Gastroesophageal sphincter (tissue), 4 donors: ENCODE results near the gene IQGAP2. TPM values are rescaled to one million over a fixed set of nuclear protein-coding genes. Genes with fewer than 3 reads are reported as not detected.
"Not testable (repeated sequence)": the region's sequence is repeated elsewhere in the genome, so short reads cannot be mapped to it uniquely, and the experiment has no call there.

Experiments
- ATAC-seq: fragments of 150-250 bp; one replicate; pipeline ENCODE4 v1.9.1; 2016; ENCODE audit warnings: mild to moderate bottlenecking, moderate library complexity
- H3K27ac ChIP-seq, 4 donors: fragments of 200-600 bp; sonication (generic) in 3 of 4; 1 replicate in 3 of 4; 2 replicates in 1 of 4; pipeline ENCODE4 v1.5.1; 2016 to 2019
- H3K27me3 ChIP-seq: fragments of 200-600 bp; sonication (generic); one replicate; pipeline ENCODE4 v1.5.1; 2019
- H3K36me3 ChIP-seq, 2 donors: fragments of 200-600 bp; sonication (generic); one replicate each; pipeline ENCODE4 v1.5.1; 2019; ENCODE audit warnings: control low read depth in 1 of 2
- H3K4me1 ChIP-seq, 3 donors: fragments of 200-600 bp; sonication (generic); 1 replicate in 2 of 3; 2 replicates in 1 of 3; pipeline ENCODE4 v1.5.1; 2016 to 2019; ENCODE audit warnings: control low read depth in 2 of 3
- H3K4me3 ChIP-seq, 2 donors: fragments of 200-600 bp; sonication (generic); one replicate each; pipeline ENCODE4 v1.5.1; 2019; ENCODE audit warnings: mild to moderate bottlenecking in 1 of 2, moderate library complexity in 1 of 2
- H3K9me3 ChIP-seq, 3 donors: fragments of 200-600 bp; sonication (generic); one replicate each; pipeline ENCODE4 v1.5.1; 2017 to 2019; ENCODE audit warnings: control low read depth in 2 of 3
- EP300 ChIP-seq: sonication (generic); formaldehyde crosslinking; IDR thresholded peaks from one replicate; pipeline ENCODE4 v1.6.1; 2017; ENCODE audit warnings: antibody characterized with exemption, mild to moderate bottlenecking
- POLR2A ChIP-seq, 2 donors: fragments of 450-650 bp; IDR thresholded peaks; one replicate each; pipeline ENCODE4 v1.6.1; 2017; ENCODE audit warnings: antibody characterized with exemption in 2 of 2, mild to moderate bottlenecking in 2 of 2, moderate library complexity in 1 of 2
- POLR2AphosphoS5 ChIP-seq: sonication (generic); formaldehyde crosslinking; IDR thresholded peaks from one replicate; pipeline ENCODE4 v1.6.1; 2017; ENCODE audit warnings: antibody characterized with exemption
- WGBS, 2 donors: methylation state at CpG; one replicate each; pipeline ENCODE4 v1.1.5; 2018; ENCODE audit warnings: low coverage in 1 of 2; 5-methylcytosine and 5-hydroxymethylcytosine counted together
- total RNA-seq, 4 donors: library from RNA; depleted of rRNA; stranded (reverse); fragments of >200 nt; gene quantifications; one replicate each; pipeline ENCODE4 v1.1.0, GENCODE V29; 2016
- TF ChIP-seq, protein P1 (sequence below), 4 experiments: fragments of 200-600 bp in 2 of 4; fragments of 450-650 bp in 2 of 4; sonication (generic) in 1 of 4; IDR thresholded peaks; one replicate each; pipeline ENCODE4 v1.5.1; 2017 to 2019; ENCODE audit warnings: antibody characterized with exemption in 4 of 4, mild to moderate bottlenecking in 2 of 4, moderate library complexity in 2 of 4

Gene IQGAP2
- total RNA-seq, 4 donors from 2014 or later = 15.7 to 34.4 (median 25.8) TPM

GRCh38 chr5:76514713-76515112 is 111.6 kb downstream of the IQGAP2 start:
- H3K36me3 ChIP-seq = no peaks in the 10 kb centered on the region
- H3K4me1 ChIP-seq = no peaks in the 10 kb centered on the region
- ATAC-seq = no peak
- no peak overlapping the region for H3K27ac ChIP-seq
- H3K9me3 ChIP-seq = no peaks in the 10 kb centered on the region
- no peaks in the 10 kb centered on the region for H3K27me3 ChIP-seq
- 48 to 71% methylated on average over 1 to 2 of the region's 2 CpGs for WGBS, 2 donors
- TF ChIP-seq EP300 (no peak), POLR2AphosphoS5 (no peak), POLR2A (IDR thresholded peaks at IDR 0.05) (no peak)
- TF ChIP-seq, protein P1, sequence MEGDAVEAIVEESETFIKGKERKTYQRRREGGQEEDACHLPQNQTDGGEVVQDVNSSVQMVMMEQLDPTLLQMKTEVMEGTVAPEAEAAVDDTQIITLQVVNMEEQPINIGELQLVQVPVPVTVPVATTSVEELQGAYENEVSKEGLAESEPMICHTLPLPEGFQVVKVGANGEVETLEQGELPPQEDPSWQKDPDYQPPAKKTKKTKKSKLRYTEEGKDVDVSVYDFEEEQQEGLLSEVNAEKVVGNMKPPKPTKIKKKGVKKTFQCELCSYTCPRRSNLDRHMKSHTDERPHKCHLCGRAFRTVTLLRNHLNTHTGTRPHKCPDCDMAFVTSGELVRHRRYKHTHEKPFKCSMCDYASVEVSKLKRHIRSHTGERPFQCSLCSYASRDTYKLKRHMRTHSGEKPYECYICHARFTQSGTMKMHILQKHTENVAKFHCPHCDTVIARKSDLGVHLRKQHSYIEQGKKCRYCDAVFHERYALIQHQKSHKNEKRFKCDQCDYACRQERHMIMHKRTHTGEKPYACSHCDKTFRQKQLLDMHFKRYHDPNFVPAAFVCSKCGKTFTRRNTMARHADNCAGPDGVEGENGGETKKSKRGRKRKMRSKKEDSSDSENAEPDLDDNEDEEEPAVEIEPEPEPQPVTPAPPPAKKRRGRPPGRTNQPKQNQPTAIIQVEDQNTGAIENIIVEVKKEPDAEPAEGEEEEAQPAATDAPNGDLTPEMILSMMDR (IDR thresholded peaks at IDR 0.05) = no peak
- no peak overlapping the region for H3K4me3 ChIP-seq

GRCh38 chr5:76517334-76517733 is 114.2 kb downstream of the IQGAP2 start:
- Histone ChIP-seq H3K27ac (no peak overlapping the region), H3K27me3 (no peaks in the 10 kb centered on the region), H3K36me3 (no peaks in the 10 kb centered on the region), H3K4me1 (no peaks in the 10 kb centered on the region), H3K4me3 (no peak overlapping the region), H3K9me3 (no peaks in the 10 kb centered on the region)
- ATAC-seq = no peak
- TF ChIP-seq POLR2A (IDR thresholded peaks at IDR 0.05) (no peak), EP300 (no peak), POLR2AphosphoS5 (no peak)
- TF ChIP-seq, protein P1 (IDR thresholded peaks at IDR 0.05) = no peak
- 96 to 100% methylated on average over 1 to 3 of the region's 3 CpGs for WGBS, 2 donors

- not testable (repeated sequence) for H3K9me3 ChIP-seq, H3K27ac ChIP-seq, H3K27me3 ChIP-seq, H3K36me3 ChIP-seq, H3K4me1 ChIP-seq, H3K4me3 ChIP-seq, ATAC-seq
- whole genome bisulfite sequencing, 2 donors = 73 to 79% methylated on average over 3 to 4 of the region's 5 CpGs
These were observed 115.2 kb downstream of the IQGAP2 start for GRCh38 chr5:76518246-76518645.

- Histone ChIP-seq H3K27me3 (no peaks in the 10 kb centered on the region), H3K4me1 (no peaks in the 10 kb centered on the region), H3K36me3 (no peaks in the 10 kb centered on the region), H3K4me3 (no peak overlapping the region), H3K27ac (peak overlapping the region in 2 of 4 donors; percentile 46 to 55), H3K9me3 (no peaks in the 10 kb centered on the region)
- ATAC-seq = peak; percentile 46
- TF ChIP-seq, protein P1 (IDR thresholded peaks at IDR 0.05) = no peak
- TF ChIP-seq POLR2AphosphoS5 (no peak), EP300 (no peak), POLR2A (IDR thresholded peaks at IDR 0.05) (no peak)
- 35 to 52% methylated on average over 4 to 6 of the region's 6 CpGs for WGBS, 2 donors
These were observed 118.2 kb downstream of the IQGAP2 start for GRCh38 chr5:76521240-76521758.

GRCh38 chr5:76522103-76522935 is 119.2 kb downstream of the IQGAP2 start:
- 82 to 96% methylated on average over 10 to 11 of the region's 11 CpGs for WGBS, 2 donors
- no peaks in the 10 kb centered on the region for H3K9me3 ChIP-seq
- no peaks in the 10 kb centered on the region for H3K36me3 ChIP-seq
- TF ChIP-seq POLR2AphosphoS5 (no peak), EP300 (no peak), POLR2A (IDR thresholded peaks at IDR 0.05) (no peak)
- TF ChIP-seq, protein P1 (IDR thresholded peaks at IDR 0.05) = no peak
- H3K4me1 ChIP-seq = no peaks in the 10 kb centered on the region
- no peak overlapping the region for H3K4me3 ChIP-seq
- no peaks in the 10 kb centered on the region for H3K27me3 ChIP-seq
- no peak for ATAC-seq
- peak overlapping the region in 2 of 4 donors; percentile 22 to 46 for H3K27ac ChIP-seq
